ENCODE results near the gene GPT2.
A peak's percentile ranks its signal among the peaks of the same experiment; 100 is the strongest.

GRCh38 chr16:46929378-46930332 is 45.5 kb downstream of the GPT2 start:
- TF ChIP-seq EZH2phosphoT487 (IDR thresholded peaks at IDR 0.05; ENCODE audit: low read depth, severe bottlenecking, unreplicated experiment) = no peak
- TF ChIP-seq, protein P1, sequence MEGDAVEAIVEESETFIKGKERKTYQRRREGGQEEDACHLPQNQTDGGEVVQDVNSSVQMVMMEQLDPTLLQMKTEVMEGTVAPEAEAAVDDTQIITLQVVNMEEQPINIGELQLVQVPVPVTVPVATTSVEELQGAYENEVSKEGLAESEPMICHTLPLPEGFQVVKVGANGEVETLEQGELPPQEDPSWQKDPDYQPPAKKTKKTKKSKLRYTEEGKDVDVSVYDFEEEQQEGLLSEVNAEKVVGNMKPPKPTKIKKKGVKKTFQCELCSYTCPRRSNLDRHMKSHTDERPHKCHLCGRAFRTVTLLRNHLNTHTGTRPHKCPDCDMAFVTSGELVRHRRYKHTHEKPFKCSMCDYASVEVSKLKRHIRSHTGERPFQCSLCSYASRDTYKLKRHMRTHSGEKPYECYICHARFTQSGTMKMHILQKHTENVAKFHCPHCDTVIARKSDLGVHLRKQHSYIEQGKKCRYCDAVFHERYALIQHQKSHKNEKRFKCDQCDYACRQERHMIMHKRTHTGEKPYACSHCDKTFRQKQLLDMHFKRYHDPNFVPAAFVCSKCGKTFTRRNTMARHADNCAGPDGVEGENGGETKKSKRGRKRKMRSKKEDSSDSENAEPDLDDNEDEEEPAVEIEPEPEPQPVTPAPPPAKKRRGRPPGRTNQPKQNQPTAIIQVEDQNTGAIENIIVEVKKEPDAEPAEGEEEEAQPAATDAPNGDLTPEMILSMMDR (IDR thresholded peaks at IDR 0.05; ENCODE audit: poor library complexity) = peak; percentile 79
- TF ChIP-seq EZH2 (IDR thresholded peaks at IDR 0.05; ENCODE audit: borderline replicate concordance) = no peak

Data from hepatocyte (in vitro differentiated cells).